Epithelial cell of proximal tubule (primary cell): Measurements from ENCODE around the gene IL3RA. TPM values are rescaled to one million over a fixed set of nuclear protein-coding genes. Genes with fewer than 3 reads are reported as not detected.
"Not testable (repeated sequence)": the region's sequence is repeated elsewhere in the genome, so short reads cannot be mapped to it uniquely, and the experiment has no call there.

Source experiments
- DNase-seq: peaks from one replicate; pipeline ENCODE4 v3.0.0-alpha.2; 2011; ENCODE audit warnings: low read depth
- H3K4me3 ChIP-seq: 2 replicates; pipeline ENCODE4 v1.5.1; 2011; ENCODE audit warnings: low read depth, mild to moderate bottlenecking, low read length
- CTCF ChIP-seq: conservative IDR thresholded peaks from 2 replicates; pipeline ENCODE4 v1.5.1; 2012; ENCODE audit warnings: low read depth, mild to moderate bottlenecking, low read length
- total RNA-seq: library from RNA; depleted of rRNA; stranded (reverse); fragments of >200 nt; gene quantifications from 2 replicates; pipeline ENCODE4 v1.2.3, GENCODE V29; 2015

IL3RA gene
- total RNA-seq, 1 donor from 2014 or later, result not detected

- no peak overlapping the region for H3K4me3 ChIP-seq
- DNase-seq, result no peak
- TF ChIP-seq CTCF, result no peak
Observed at GRCh38 chrX:1300449-1300848, 36.1 kb upstream of the IL3RA start.

GRCh38 chrX:1305411-1305810 lies 31.2 kb upstream of the IL3RA start:
- no peak overlapping the region for H3K4me3 ChIP-seq
- DNase-seq, result no peak
- TF ChIP-seq CTCF, result no peak

GRCh38 chrX:1306909-1307625 lies 29.5 kb upstream of the IL3RA start:
- DNase-seq, result no peak
- no peak for TF ChIP-seq CTCF
- H3K4me3 ChIP-seq, result no peak overlapping the region

GRCh38 chrX:1307626-1308340 lies 28.8 kb upstream of the IL3RA start:
- no peak overlapping the region for H3K4me3 ChIP-seq
- no peak for TF ChIP-seq CTCF
- DNase-seq, result no peak

GRCh38 chrX:1308476-1308875 lies 28.1 kb upstream of the IL3RA start:
- DNase-seq, result no peak
- H3K4me3 ChIP-seq, result no peak overlapping the region
- no peak for TF ChIP-seq CTCF

GRCh38 chrX:1308917-1309316 lies 27.7 kb upstream of the IL3RA start:
- not testable (repeated sequence) for H3K4me3 ChIP-seq, DNase-seq

- TF ChIP-seq CTCF, result no peak
- no peak overlapping the region for H3K4me3 ChIP-seq
- no peak for DNase-seq
Observed at GRCh38 chrX:1313788-1314187, 22.8 kb upstream of the IL3RA start.
